Activated T-cell treated with anti-CD3 and anti-CD28 coated beads for 1 hour (primary cell): ENCODE results near the gene TIAM1.

Experiments used
- DNase-seq: peaks from one replicate; pipeline ENCODE4 v3.0.0-alpha.2; 2020; ENCODE audit warnings: low read depth

The TIAM1 gene

DNA sequence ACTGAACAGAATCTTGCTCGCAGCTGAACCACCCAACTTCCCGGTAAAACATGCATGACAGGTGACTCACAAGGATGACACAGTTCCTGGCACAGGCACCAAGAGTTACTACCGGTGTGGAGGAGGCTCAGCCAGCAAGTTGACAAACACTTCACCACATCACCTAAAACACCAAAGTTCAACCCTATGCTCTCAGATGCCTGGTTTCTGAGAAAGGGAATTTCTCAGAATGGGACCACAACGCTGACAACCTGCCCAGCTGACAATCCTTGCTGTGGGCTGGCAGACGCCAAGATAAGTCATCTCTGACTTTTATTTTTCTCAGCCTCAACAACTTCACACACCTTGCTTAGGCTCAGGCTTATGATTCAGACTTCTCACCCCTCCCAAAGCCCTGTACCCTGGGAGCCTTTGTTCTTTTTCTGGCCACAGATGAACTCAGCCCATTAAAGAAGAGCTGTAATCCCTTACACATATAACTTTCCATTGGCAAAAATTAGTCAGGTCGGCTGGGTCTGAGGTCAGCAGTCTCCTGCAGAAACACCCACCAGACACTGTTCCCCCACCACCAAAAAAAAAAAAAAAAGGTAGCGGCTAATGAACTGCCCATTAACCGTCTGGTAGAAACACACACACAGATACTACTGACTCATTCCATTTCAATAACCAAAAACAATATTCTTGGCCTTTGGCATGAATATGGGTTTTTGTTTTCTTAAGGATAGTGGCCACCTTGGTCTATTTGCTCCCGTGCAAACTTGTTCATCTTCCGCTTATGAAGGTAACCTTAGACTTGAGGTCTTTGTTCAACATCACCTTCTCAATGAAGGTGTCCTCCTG is 10.8 kb upstream of the TIAM1 start:
- DNase-seq, result peak; percentile 53

DNA sequence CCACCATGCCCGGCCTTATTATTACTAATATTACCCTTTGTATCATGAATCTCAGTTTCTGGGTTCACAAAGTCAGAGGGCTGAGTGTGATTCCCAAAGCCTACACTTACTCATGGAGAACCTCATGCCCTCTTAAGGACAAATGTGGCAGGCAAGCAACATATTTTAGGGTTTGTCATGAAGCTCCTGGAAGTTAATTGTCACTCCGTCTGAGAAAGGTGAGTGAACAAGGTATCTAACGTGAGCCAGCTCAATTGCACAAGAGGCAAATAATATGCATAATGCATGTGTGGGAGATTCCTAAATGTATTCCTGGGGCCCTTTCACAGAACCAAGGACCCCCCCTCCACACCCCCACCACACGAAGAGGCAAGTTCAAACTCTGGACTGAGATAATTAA is 10.1 kb upstream of the TIAM1 start:
- no peak for DNase-seq

DNA sequence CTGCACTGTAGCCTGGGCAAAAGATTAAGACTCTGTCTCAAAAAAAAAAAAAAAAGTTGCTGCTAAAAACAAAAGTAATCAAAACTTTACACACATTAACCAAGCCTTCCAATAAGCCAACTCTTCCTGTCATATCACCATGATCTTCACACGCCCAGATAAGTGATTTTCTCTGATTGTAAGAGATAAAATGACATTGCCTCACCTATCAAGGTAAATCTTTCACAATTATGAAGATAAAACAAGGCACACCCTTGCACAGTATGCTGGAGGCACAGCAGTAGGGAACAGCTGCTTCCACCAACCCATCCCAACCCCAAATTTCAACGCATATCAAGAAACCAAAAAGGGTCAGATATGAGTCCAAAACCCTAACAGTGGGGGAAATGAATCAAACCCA is 8.8 kb upstream of the TIAM1 start:
- no peak for DNase-seq

DNA sequence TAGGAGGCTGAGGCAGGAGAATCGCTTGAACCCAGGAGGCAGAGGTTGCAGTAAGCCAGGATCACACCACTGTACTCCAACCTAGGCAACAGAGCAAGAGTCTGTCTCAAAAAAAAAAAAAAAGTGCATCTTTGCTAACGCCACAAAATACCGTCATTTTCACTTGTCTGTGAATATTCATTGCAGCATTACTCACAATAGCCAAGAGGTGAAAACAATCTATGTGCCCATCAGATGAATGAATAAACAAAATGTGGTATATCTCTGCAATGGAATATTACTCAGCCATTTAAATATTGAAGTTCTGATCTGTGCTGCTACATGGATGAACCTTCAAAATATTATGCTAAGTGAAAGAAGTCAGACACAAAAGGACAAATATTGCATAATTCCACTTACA is 7.9 kb upstream of the TIAM1 start:
- no peak for DNase-seq

DNA sequence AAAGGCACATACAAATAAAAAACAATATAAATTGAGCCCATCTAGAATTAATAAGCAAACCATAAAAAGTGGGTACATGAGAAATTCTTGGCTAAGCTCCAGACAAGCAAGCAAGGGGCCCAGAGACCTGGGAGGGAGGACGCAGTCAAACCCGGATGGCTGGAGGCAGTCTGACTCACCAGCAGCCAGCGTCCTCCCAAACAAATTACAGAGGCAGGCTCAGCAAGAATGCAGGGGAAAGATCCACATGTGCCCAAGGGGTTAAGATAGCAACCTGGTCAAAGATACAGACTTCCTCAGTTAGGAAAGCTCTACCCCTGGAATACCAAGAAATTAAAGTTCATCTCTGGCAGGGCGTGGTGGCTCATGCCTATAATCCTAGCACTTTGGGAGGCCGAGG is 7.4 kb upstream of the TIAM1 start:
- no peak for DNase-seq

DNA sequence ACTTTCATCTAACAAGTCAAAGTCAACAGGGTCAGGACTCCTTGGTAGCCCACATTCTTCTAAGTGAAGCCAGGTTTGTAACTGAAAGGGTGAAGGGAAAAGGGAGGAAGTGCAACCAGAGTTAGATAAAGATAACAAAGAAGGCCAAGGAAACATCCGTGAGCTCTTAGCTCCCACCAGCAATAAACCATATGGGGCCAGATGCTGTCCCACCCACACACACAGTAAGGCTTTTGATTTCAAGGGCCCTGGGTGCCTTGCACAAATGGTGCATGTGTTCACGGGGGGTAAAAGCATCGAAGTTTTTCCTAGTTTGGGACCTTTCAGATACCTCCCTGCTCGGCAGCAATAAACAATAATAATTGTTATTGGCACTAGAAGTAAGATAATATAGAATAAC is 5.1 kb upstream of the TIAM1 start:
- DNase-seq, result no peak

DNA sequence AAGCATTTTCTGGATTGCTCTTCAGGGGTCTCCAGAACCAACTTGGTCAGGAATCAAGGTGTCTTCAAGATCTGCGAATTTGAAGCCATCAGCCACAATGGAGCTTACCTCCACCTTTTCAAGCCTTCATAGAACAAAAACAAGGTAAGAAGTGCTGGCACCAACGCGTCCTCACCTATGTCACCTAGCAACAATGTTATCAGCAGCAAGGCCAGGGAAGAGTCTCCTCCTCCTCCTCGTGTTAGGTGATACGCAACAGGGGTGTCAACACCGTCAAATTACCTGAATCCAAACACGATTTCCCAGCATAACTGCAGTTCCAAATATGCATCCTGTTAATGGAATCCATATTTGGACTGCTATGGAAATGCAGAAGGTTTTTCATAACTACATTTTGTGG is 4.1 kb upstream of the TIAM1 start:
- no peak for DNase-seq

DNA sequence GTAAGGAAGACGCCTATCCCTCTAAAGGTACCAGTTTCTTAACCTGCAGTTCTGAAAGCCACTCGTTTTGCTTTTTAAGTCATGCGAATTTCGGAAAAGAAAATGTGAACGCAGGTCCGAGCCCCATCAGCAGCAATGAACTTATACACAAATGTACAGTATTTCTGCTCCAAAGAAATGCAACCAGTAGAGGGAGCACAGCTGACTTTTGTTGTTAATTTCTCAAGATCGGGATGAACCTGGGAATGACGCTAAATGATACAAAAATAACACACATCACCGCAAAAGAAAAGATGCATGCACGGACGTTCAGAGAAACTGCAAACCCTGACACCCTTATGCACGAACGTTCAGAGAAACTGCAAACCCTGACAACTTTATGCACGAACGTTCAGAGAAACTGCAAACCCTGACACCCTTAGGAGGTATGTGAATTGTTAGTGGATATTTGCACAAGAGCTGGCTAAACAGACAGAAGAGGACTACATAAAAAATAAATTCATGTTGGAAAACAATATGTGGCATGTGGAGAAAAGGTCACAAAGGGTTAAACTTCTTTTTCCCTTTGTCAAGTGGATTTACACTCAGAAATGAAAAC is 3.5 kb upstream of the TIAM1 start:
- no peak for DNase-seq

DNA sequence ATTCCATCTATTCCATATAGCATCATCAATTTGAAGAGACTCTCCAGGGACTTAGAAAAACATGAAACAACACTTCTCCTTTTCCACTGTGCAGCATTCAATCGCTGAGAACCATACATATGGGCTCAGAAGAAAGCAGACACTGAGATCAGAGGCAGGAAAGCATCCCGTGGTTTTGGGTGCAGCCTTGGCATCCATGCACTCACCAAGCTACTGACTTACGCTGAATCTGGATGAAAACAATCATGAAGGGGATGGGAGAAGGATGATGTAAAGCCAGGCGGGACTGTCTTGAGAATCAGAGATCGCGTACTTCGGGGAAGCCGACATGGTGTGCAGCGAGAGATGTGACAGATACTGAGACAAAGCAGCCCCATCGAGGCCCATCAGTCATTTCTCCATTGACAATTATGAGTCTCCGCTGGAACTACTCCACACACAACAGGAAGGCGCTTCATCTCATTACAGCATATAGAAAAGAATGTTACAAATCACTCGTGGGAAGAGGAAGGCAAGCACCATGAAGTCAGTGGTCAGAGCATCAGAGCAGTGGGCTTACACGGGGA is 2.3 kb upstream of the TIAM1 start:
- DNase-seq, result no peak

DNA sequence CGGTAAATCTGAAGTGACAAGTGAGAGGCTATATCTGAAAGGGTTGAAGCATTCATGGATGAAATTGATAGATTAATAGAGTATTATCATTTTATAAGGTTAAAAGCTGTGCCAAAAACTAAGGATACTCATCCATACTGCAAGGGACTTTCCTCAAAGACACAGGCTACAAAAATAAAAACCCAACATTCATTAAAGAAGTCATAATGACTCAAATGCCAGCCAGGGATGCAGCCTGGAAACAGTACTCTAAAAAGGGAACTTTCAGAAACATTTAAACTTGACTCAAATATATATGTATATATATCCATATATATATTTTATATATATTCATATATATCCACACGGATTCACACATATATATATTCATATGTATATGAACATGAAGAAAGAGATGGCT is 1.1 kb upstream of the TIAM1 start:
- no peak for DNase-seq

DNA sequence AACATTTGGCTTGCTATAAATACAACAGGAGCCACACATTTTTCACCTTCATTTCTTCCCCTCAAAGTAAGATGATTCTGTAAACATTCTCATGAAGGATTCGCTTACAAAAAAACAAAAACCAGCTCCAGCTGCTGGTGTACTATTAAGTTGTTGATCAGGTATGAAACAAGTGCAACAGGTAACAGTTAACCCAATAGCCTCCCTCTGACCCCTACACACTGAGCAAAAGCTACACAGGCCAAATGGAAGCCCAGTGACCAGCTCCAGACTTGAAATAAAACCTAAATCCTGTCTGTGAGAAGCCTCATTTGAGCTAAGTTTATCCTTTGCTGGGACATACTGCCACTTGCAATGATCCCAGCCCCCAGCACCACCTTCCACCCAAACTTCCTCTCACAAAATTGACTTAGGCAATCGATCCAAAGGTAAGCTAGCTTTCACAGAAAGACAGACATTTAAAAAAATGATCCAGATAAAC is 991 bp downstream of the TIAM1 start:
- DNase-seq, result no peak

DNA sequence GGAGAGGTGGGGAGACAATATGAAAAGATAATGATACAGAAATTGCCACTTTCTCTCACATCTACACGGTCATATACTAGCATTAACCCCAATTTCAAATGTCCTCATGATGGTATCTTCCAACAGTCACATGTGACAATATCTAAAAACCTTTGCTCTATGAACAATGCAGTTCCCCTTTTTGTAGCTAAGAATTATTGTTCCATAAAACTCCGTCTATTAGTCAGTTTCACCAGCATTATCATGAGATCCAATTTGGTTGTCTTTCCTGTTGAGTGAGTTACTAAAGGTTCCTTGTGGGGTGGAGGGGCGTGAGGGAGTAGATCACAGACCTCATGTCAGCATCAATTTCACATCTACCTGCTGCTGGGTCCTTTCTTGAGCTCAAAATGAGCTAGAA is 1.7 kb downstream of the TIAM1 start:
- DNase-seq, result no peak

DNA sequence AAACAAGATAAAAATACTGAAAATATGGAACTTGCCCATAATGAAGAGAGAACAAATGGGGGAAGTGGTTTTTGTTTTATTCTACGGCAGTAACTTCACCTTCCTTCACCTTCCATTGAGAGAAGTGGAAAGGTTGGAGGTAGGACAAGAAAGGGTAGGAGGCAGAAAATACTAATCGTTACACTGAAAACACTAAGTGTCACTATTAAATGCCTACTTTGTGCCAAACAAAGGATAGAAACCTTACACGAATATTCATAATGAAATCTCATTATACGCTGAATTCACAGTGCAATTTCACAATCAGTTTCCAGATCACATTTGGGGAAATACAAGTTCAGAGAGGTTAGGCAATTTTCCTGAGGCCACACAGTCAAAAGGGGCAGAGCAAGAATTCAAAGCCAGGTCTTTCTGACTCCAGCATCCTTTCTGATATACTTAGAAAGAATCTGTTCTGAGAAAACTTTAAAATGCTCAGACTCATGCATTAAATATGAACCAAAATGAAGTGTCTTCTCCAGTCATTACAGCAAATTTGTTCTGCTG is 3.0 kb downstream of the TIAM1 start:
- DNase-seq, result no peak

DNA sequence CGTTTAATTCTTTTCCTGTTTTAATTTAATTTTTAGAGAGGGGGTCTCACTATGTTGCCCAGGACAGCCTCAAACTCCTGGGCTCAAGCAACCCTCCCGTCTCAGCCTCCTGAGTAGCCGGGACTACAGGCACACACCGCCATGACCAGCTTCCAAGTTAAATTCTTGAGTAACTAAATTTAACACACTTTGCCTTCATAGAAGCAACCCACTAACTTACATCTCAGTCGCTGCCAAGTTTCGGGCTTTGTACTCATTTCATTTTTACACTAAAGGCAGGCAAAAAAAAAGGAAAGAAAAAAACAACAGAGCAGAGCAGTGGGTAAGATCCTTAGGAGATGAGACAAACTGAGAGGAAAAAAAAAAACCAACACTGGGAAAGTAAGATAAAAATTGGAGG is 3.5 kb downstream of the TIAM1 start:
- DNase-seq, result no peak

DNA sequence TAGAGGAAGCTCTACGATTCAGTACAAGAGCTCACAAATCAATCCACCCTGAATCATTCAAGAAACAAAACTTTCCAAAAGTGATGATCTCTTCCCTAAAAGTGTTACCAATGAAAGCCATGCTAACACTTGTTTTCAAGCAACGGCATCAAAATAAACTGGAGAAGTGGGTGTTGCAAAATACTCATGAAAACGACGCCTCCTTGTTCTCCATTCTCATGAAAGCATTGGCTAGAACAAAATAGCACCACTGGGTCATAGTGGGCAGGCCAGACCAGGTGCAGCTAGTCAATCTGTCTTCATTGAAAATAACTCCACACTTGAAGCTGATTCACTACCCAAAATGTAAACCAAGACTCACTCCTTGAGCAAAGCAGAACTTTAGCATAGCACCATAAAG is 4.3 kb downstream of the TIAM1 start:
- no peak for DNase-seq

DNA sequence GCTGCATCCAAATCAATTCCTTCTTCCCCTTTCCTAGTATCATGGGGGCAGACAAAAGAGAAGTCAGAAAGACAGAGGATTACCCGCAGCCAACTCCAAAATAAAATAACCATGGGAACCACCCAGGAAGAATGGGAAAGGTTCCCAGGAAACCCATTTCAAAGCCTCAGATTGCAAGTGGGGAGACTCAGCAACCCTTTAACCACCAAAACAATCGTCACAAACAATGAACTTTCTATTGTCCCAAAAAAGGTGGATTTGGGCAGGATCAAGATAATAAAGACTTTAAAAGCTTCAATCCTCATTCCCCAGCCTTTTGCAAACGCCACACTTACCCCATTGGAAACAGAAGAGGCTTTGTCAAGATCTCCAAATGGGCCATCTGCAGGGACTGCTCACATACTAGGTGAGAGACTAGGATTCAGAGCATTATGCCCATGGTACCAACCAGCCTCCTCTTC is 5.1 kb downstream of the TIAM1 start:
- DNase-seq, result no peak

DNA sequence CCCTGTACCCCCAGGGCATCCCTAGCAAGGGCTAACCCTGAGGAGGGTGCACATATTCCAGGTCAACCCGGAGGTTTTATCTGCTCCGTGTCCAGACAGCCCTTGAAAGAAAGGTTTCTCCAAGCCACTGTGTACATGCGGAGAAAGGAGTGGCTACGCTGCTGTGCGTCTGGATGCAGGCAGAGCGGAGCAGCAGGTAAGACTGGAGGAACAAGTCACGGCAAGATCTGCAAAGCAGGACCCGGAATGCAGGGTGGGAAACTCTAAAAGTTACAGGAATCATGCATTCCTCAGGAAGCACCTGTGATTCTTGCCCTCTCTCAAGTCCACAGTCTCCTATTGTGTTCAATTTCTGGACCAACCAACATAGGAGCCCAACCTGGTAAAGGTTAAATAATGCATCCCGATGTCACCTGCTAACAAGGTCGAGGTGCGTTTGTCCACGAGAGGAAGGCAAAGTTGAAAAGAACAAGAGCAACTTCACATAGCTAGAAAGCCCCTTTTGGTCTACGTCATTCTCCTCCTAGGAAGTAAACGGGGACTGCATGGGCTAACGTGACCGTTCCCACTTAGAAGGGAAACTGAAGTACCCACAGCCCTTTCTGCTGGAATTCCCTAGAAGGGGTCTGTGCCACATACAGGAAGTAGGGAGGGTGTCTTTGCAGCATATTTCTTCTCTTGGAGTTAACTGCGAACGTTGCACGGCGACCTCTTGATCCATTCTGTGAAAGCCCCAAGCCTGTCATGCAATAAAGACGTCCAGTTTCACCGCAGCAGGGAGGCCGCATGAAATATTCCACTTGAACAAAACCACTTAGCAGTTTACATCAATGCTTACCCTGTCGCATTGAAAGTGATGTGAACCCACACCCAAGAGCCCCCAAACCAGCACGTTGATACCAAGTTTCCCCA is 5.8 kb downstream of the TIAM1 start:
- DNase-seq, result no peak

DNA sequence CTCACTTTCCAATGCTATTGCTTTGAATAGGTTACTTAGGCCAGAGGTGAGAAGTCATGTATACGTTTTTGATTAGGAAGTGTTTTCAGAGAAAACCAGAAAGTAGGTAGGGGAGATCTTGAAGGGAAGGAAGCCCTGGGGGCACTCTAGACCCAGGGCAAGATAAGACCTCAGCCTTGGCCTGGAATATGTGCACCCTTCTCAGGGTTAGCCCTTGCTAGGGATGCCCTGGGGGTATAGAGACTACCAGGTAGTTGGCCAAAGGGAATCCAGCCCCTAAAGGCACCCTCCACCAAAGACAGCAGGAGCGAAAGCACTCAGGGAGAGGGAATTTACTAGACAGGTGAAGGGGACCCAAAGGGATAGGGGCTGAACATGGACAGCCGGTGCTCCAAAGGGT is 7.0 kb downstream of the TIAM1 start:
- DNase-seq, result no peak

DNA sequence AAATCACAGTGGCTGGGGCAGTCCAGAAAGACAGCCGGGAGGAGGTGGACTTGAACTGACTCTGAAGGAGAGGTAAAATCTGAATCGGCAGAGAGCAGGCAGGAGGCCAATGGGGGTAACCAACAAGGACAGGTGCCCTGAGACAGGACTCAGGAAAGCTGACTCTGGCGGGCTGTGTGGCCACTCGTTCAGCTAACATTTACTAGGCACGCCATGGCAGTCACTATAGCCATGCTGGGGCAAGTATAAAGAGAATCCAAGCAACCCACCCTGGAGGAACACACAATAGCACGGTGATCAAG is 7.4 kb downstream of the TIAM1 start:
- no peak for DNase-seq

DNA sequence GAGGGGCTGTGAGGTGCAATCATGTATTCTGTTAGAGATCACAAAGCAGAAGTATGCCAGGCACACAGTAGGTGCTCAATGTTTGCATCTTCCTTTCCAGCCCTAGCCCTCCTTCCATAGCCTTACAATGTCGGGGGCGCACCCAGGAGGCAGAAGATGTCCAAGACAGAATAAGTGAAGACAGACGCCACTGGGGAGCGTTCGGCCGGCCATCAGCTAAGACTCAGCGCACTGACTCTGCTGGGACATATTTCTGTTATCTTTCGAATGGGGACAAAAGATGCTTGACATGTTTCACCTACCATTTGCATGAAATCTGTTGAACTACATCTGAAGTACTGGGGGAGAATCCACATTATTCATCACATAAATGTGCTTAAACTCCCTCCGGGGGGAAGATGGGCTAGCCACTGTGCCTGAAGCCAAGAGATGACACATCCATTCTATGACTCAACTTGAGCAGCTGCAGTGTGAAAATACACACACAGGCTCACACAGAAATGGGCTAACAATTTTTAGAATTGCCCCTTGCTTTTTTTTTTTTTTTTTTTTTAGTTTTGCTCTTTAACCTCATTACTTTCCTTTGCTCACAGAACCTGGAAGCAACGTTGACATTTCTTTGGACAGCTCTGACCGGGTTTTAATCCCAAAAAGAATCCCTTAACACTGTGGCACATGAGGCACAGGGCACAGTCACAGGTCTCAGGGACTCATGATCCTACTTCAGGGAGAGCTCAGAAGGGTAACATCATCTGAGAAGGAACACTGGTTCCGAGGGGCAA is 7.9 kb downstream of the TIAM1 start:
- no peak for DNase-seq

DNA sequence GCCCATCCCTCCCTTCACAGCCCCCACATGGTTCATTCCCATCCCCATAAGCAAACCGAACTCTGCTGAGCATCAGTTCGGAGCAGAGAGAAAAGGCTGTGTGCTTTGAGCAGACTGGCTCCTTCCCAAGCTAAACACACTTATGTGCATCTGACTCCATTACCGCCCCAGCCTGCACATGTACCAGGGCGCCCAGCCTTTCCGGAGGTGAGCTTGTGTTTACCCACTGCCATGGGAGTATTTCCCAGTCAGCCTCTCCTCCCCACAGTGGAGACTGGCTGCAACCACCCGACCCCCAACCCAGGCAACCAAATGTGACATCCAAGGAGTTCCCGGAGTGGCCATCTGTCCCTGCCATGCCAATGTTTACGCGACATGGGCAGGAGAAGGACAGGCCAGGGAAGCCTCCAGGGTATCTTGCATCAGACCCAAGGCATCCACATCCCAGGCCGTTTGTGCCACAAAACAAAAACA is 9.4 kb downstream of the TIAM1 start:
- no peak for DNase-seq
